ENCODE results near the gene RASSF4.

RASSF4 gene, protein sequence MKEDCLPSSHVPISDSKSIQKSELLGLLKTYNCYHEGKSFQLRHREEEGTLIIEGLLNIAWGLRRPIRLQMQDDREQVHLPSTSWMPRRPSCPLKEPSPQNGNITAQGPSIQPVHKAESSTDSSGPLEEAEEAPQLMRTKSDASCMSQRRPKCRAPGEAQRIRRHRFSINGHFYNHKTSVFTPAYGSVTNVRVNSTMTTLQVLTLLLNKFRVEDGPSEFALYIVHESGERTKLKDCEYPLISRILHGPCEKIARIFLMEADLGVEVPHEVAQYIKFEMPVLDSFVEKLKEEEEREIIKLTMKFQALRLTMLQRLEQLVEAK

DNA sequence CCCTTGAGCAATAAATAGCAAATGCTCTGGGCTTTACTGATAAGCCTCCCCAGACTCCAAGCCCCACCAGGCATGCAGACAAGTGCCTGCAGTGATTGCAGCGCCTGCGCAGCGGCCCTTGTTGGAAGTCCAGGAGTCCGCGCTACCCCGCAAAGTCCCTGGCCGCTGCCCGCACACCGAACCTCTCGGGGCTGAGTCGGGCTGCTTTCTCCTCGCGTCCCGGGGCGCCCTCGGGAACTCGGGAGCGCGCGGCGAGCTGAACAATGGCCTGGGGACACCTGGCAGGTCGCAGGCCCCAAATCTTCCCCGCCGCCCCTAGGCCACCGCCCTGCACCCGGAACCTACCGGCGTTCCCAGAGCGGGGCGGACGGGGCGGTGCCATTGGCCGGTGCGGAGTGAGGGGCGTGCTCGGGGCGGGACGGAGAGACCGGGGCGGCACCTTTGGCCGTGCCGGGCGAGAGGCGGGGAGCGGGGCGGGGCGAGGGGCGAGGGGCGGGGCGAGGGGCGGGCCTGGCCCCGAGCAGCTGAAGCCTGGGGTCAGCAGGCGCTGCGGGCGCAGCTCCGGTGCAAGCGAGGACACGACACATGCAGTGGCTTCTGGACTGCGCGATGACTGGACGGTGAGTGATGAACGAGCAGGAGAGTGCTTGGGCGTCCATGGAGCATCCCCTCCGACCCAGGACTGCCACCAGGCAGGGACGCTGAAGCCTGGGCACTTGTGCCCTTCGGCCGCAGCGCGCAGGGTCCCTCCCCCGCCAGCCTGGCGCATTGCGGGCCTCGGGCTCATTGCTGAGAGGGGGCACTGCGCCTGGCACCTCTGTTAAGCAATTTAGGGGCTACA lies at the start of gene RASSF4:
Gene RASSF4 (plus strand): TSS at position 556 of the 841 bp plus-strand sequence. CDS start 10,401 bp downstream, outside the sequence.
- DNase-seq: peak; percentile 86

DNA sequence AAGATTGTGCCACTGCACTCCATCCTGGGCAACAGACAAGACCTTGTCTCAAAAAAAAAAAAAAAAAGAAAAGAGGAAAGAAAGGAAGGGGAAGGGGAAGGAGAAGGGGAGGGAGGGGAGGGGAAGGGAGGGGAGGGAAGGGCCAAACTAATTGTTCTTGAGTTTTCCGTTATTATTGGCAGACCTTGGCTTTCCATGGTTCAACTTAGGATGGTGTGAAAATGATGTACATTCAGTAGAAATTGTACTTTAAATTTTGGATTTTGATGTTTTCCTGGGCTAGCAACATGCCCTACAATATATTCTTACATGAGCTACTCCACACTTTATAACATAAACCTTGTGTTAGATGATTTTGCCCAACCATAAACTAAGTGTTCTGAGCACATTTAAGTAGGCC lies 49.7 kb upstream of the RASSF4 start:
- DNase-seq: no peak

DNA sequence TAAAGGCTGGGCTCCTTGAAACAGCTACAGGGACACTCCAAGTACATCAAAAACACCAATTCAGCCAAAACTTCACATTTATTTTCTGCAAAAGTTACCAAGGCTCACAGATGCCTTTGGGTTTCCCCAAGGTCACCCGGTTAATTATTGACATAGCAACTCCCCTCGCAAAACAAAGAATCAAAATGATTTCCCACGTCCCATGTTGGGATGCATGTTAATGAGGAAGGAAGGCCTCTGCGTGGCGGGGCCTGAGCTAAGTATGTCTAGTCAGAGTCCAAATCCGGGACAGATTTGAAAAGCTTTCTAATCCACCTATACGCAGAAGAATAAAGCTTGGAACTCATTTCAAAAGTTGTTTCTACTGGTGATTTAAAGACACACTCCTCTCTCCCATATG lies 49.0 kb upstream of the RASSF4 start:
- DNase-seq: no peak

DNA sequence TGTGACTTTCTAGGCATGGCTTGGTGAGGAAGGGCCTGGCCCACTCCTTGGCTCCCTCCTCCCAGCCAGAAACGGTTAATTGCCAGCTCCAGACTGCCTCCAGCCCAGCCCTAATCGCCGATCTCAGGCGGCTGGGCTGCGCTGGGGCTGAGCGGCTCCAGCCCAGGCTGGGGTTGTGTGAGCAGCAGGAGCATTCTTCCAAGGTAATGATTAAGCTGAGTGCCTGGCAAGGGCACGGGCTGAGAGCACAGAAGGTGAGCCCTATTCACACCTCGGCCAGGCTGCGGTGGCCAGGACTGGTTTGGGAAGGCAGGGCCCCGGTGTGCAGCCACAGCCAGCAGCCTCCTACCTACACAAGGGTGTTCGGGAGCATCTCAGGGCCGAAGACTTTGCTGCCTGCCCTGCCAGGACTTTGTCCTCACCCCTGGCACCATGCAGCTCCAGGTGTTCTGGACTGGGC lies 48.5 kb upstream of the RASSF4 start, which contains the start of gene TMEM72:
Gene TMEM72 (plus strand): TSS at position 257 of the 460 bp plus-strand sequence. CDS start 176 bp downstream, at position 433.
- DNase-seq: no peak

DNA sequence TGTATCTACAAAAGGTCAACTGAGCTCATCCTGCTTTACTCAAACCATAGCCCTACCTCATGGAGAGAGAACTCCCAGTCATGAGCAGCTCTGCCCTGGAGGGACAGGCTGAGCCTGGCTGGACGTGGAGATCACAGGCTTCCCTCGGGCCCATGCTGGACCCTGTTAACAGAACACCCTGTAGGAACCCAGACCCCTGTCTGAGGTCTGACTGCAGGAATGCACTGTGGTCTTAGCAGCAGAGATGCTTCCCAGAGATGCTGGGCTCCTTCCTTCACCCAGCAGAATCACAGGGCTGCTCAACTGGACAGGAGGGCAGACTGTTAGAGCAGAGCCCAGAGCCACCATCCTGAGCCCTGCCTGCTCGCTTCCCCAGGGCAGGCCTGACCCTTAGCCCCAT lies 47.7 kb upstream of the RASSF4 start:
- no peak for DNase-seq

DNA sequence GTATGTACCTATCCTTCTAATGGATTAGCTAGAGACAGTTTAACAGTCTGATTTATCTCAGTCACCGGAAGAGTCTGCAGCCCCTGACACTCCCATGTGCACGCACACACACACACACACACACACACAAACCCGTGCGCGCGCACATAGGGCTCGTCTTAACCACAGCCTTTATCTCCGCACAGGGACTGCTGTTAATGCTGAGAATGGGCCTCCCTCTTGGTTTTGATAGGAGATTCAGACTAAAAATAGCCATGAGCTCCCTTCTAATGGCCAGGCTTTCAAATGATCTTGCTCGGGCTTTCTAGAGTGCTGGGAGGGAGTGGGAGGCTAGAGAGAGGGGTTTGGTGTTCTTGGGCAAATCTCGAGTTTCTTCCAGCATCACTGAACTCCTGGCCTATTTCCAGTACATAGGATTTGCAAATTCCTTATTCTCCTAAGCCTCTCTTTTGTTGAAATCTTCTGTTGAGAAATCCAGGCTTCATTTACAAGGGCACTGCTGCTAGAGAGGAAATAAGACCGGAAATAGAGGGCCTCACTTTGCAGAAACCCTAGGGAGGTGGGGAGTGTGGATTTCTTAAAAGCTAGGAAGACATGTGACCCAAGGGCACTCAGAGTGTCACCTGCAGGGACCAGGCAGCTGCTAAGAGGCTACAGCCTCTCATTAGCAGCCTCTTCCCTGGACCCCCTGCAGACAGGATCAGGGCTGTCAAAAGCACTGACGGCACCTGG lies 46.1 kb upstream of the RASSF4 start:
- no peak for DNase-seq

DNA sequence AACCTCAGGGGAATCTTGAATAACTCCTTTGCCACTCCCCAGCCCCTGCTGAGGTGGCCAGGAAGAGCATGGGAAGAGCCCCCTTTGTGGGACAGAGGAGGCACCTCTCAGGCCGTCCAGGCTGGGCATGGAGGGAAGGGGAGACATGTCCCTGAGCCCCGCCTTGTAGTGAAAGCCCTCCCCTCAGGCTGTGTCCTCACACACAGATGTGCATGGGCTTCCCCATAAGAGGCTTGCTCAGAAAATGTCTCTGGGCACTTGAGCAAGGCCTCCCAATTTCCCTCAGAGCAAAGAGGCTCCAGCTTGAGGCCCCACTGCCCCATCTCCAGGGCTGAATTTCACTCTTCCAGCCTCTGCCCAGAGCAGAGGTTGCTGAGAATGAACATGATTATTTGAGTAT lies 44.7 kb upstream of the RASSF4 start:
- no peak for DNase-seq

DNA sequence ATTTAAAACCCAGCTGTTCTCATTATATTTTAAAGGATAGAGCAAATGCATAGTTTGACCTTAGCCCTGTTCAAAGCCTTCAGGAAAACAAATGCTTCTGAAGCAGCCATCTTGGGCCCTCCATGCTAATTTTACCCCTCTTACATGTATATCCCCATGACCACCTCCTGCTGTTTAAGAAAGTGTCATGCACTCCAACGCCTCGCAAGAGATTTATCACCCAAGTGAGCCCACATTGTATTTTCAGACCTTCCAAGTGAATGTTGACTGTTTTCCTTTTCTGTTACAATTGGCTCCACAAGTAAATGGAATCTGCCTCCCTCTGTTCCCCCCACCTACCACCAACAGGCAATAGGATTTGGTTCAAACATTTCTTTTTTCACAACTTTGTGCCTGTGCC lies 43.2 kb upstream of the RASSF4 start:
- no peak for DNase-seq

DNA sequence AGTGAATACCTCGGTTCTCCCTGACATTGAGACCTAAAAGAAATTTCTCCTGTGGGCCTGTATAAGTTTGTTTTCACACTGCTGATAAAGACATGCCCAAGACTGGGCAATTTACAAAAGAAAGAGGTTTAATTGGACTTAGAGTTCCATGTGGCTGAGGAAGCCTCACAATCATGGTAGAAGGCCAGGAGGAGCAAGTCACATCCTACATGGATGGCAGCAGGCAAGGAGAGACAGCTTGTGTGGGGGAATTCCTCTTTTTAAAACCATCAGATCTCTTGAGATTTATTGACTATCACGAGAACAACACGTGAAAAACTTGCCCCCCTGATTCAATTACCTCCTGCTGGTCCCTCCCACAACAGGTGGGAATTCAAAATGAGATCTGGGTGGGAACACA lies 41.8 kb upstream of the RASSF4 start:
- DNase-seq: no peak

DNA sequence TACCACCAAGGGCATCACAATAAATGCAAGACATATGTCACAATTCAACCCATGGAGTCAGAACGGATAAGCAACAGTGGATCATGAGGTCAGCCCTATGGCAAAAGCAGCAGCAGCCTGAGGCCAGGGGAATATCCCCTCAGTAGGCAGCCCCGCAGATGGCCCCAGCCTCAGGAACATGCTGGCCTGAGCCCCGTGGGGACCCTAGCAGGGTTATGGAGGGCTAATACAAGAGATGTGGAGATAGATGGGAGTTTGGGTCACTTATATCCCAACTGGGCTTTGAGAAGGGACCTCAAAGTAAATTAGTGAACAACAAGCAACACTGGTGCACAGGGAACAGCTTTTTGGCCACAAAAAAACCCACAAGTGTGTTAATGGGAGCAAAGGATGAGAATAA lies 39.4 kb upstream of the RASSF4 start:
- DNase-seq: no peak

DNA sequence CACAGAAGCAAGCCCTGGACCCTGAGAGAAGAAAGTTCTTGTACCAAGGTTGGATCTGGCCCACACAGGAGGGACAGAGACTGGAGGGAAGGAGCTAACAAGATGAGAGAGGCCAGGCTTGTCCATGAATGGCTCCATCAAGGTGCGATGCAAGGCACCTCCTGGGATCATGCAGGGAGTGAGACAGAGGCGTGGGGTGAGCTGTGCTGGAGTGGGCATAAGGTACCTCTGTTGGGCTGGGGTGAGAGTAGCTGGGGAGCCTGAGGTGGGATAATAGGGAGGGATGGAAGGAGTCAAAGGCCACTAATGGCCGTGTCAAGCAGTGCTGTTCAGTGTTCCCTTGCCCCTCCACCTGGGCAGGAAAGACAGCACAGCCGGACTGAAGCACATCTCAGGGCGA lies 38.5 kb upstream of the RASSF4 start:
- DNase-seq: no peak

DNA sequence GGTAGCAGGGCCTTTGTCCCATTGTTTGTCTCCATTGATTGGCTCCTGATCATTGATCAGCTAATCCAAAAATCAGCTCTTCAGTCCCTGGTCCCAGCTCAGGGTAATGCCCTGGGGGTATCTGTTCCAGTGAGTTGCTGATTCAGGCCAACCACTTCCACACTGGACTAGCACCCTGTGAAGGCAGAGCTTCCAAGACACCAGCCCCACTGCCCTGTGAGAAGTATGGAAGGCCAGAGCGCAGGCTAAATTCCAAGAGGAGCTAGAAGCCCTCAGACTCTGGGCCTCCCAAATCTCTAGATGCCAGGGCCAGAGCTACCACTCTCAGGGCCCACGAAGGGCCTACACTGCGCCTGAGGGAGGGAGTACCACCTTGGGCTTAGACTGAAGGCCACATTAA lies 38.1 kb upstream of the RASSF4 start:
- no peak for DNase-seq

DNA sequence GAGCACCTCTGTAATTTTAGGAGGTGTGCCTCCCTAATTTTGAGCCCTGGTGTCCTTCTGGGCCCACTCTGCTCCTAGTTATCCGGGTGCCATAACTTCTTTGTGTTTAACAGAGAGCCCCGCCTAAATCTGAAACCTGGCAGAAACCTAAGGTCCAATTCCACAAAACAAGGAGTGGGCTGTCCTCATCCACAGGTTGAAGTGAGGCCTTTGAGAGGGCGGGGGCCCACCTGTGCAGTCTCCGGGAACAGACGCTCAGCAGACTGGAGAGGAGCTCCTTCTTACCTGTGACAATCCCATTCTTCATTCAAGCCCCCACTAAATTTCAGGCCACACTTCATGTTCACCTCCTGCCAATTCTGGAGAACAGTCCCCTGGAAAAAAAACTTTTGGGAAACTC lies 37.6 kb upstream of the RASSF4 start:
- DNase-seq: no peak

DNA sequence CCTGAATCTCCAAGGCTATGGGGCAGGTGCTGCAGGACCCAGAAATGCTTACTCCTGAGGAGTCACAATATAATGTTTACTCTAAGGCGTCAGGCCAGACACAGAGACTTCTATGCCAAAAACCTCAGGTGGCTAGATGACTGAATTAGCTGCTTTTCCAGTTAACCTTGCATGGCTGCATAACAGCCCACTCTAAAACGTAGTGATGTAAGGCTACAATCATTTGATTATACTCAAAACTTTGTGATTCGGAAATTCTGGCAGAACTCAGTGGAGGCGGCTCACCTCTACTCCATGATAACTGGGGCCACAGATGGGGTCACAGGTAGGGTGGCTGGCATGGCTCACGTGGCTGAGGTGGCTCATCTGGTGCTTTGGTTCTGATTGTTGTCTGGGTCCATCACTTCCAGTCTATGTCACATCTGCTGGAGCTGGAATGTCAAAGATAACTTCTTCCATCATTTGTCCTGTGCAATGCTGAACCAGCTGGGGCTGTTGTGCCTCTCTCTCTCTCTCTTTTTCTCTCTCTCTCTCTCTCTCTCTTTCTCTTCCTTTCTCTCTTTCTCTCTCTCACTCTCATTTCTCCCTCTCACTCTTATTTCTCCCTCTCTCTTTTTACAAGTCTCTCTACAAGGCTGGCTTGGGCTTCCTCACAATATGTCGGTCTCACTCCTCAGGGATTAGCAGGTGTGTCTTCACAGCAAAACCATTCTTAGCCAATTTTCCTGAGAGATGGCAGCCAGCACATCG lies 36.6 kb upstream of the RASSF4 start:
- no peak for DNase-seq

DNA sequence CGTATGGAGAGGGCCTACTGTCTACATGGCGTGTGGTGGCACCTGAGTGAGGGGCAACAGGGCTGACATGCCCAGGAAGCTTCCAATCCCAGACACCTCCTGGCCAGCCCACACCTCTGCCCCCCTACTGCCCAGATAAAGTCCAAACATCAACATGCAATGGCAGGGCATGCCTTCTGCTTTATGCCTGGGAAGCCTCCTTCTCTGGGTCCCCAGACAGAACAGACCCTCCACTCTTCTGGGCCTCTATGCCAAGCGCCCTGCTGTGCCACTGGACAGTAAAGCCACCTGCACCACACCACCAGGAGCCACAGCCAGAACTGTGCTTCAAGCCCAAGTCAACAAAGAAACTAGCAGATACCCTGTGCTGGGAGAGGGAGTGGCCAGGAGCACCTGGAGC lies 36.0 kb upstream of the RASSF4 start:
- DNase-seq: no peak

DNA sequence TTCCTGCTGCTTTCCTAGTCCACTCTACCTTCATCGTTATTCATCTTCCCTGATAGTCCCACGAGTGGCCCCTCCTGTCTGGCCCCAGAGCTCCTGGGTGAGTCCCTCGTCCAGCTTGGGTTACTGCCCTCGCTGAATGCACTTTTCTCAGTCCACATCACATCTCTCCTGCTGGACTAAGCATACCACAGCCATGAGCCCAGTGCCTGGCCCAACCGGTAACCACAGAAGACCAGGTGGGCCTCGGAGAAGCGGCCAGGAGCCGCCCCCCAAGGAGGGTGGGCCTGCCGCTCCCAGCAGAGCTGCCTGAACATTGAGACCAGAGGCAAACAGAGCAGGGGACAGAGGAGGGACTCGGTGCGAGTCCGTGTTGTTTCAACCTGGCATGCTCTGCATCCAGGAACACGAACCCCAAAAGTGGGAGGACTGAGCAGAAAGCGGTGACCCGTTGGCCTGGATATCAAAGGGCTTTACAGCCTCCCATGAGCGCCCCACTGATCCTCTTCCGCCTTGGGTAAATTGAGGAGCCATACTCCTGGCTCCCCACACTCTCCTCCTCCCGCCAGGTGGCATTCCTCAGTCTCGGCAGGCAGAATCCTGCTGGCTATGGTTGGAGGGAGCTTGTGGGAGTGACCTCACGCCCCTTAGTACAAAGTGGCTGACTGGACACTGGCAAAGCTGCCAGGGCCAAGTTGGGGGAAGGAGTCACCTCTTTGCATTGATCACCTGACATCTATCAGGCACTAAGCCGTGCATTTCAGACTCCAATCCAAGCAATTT lies 35.2 kb upstream of the RASSF4 start:
- DNase-seq: no peak

DNA sequence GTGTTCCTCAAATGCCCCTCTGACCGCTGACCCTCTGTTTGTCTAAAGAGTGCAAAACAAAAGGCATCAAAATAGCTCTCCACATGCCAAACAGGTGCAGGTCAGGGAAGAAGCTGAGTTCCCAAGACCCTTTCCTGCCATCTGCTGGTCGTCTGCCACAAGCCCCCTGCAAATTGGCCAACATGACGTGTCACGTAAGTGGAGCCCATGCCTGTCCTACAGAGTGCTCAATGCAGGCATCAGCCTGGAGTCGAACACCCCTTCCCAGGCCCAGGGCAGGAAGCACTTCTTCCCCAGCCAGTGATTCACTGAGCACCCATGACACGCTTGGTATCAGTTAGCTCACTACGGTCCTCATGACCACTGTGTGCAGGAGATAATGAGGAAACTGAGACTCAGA lies 34.4 kb upstream of the RASSF4 start:
- DNase-seq: no peak

DNA sequence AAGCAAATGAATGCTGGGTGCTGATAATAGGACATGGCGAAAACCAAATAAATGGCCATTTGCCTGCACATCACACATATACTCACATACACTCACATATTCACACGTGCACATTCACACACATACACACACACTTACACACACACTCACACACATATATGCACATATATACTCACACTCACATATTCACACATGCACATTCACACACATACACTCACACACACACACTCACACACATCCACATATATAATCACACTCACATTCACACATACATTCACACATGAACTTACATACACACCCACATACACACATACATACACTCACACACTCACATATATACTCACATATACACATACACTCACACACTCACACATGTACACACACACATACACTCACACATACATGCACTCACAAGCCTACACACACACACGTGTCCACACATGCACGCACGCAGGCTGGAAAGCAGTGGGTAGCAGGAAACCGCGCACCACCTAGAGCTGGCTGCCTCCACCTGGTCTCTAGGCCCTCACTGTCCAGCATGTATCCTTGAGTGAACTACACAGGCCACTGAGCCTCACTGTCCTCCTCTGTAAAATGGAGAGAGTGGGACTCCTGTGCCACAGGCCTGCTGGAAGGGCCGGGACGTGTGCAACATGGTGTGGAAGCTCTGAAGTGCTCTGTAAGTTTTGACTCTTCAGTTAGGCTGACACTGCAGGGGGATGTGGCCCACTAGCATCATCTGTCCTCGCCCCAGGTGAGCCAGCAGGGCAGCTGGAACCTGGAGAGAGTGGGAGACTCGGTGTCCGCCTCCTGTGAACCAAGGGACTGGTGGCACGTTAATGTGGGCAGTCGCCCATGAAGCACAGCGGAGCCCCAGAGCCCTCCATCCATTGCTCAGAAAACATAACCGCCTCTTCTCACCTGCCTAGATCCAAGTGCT lies 33.5 kb upstream of the RASSF4 start:
- no peak for DNase-seq

DNA sequence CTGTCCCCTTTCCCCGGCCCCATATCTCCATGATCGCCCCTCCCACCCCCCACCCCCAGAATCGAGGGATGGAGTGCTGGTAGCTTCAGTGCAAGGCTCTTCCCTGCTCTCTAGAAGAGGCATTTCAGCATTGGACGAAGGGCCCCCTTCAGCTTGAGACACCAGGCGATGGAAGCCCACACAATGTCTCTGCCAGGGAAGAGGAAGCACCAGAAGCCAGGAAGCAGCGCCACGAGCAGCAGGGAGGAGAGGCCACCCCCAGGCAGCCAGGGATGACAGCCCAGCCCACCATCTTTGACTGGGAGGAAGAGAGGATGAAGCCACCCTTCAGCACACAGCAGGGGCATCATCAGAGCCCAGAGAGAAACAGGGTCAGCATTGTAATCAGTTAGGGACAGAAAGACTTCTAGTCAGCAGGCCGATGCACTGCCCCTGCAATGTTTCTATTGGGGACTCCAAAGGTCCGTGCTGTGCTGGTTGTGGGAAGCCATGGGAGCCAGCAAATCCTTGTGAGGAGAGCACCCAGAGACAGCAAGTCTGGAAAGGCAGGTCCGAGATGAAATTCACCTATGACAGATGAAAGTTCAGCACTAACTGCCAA lies 32.8 kb upstream of the RASSF4 start:
- no peak for DNase-seq

DNA sequence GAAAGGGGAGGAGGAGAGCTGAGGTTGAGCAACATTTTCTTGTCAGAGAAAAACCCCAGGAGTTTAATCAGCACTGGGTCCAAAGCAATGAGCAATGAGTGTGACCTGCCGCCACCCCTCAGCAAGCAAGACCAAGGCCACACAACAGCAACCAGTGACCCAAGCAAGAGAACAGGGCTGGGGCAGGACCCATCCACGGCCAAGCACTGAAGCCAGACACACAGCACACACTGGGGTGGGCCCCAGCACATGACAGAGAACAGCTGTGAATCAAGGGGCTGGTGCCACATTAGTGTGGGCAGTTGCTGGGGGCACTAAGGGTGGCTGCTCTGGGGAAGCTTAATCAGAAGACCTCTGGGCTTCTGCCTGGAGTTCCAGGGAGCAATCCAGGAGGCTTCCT lies 32.2 kb upstream of the RASSF4 start:
- no peak for DNase-seq
